Liver (tissue), 5 donors: ENCODE measurements around the gene TANC1. TPM values are rescaled to one million over a fixed set of nuclear protein-coding genes. Genes with fewer than 3 reads are reported as not detected.

Experiments
- polyA plus RNA-seq, 2 donors: library from polyadenylated mRNA; stranded (reverse) in 1 of 2; unstranded in 1 of 2; fragments of 200-250 nt in 1 of 2; fragments of >200 nt in 1 of 2; fragmentation: Nextera tagmentation in 1 of 2; extraction: Ambion mirVana in 1 of 2; gene quantifications; one replicate each; pipeline versions ENCODE4 v1.2.1 to v1.2.3, GENCODE V29; 2013 to 2015
- small RNA-seq: library from RNA; depleted of rRNA; stranded (forward); fragments of <200 nt; gene quantifications from one replicate; pipeline ENCODE3, GENCODE V24; 2014
- total RNA-seq, 2 donors: library from RNA; depleted of rRNA; stranded (reverse); fragments of >200 nt; gene quantifications; one replicate each; pipeline ENCODE4 v1.2.3, GENCODE V29; 2014
- donor health status: healthy.
- donor health status: healthy.
- donor health status: healthy.

The TANC1 gene
- total and polyA plus RNA-seq, 4 donors = 3.7 to 17.7 (median 5.2) TPM

Small RNA genes within 50 kb of the gene (small RNA-seq; reads per million reads assigned to genes)
- not detected for gene MIR6888
- not detected for gene RNU2-21P
- gene RNU6-580P = not detected

Other genes with a start within 250 kb of the TANC1 start
- gene DAPL1, start 173.3 kb upstream of the TANC1 start, total RNA-seq = not detected
- under 1 TPM in 1 of 2 donors, not detected in 1; 0.71 TPM for gene DAPL1, start 173.3 kb upstream of the TANC1 start, polyA plus RNA-seq